Measurements from ENCODE around the gene NFKBIE. TPM values are rescaled to one million over a fixed set of nuclear protein-coding genes. Genes with fewer than 3 reads are reported as not detected.

The NFKBIE gene
- total and polyA plus RNA-seq, 4 donors = 3.7 to 4.9 (median 4.7) TPM

- 56% methylated on average over 2 of the region's 2 CpGs for WGBS
- Histone ChIP-seq H3K27me3 (ENCODE audit: control insufficient read depth in 4 of 4, insufficient read depth in 4 of 4, low read length in 3 of 4) (peaks cover 0 to 4% (median 0%) of the 10 kb centered on the region in 4 donors), H3K27ac (ENCODE audit: low read depth in 1 of 2, low read length in 2 of 2) (no peak overlapping the region), H3K9me3 (ENCODE audit: control insufficient read depth in 4 of 4, low read length in 3 of 4) (no peaks in the 10 kb centered on the region), H3K9ac (ENCODE audit: low read depth in 1 of 2, low read length in 2 of 2) (no peak overlapping the region), H3K36me3 (ENCODE audit: control insufficient read depth in 4 of 4, insufficient read depth in 3 of 4, low read depth in 1 of 4, low read length in 3 of 4) (no peaks in the 10 kb centered on the region), H3K4me3 (ENCODE audit: low read depth in 1 of 3, low read length in 3 of 3) (no peak overlapping the region), H3K4me1 (ENCODE audit: control insufficient read depth in 4 of 4, insufficient read depth in 4 of 4, low read length in 3 of 4) (no peaks in the 10 kb centered on the region)
- DNase-seq (ENCODE audit: low spot score) = no peak
- TF ChIP-seq NR2F2 (IDR thresholded peaks at IDR 0.05) = no peak
- TF ChIP-seq HNF4G (IDR thresholded peaks at IDR 0.05) = no peak
- TF ChIP-seq GABPA (IDR thresholded peaks at IDR 0.05 in 1 of 2, conservative IDR thresholded peaks at IDR 0.05 in 1 of 2) = no peak
- TF ChIP-seq EGR1 (IDR thresholded peaks at IDR 0.05; ENCODE audit: low read depth in 2 of 2) = no peak
These were observed 18.8 kb upstream of the NFKBIE start for GRCh38 chr6:44284121-44284520.

GRCh38 chr6:44278774-44279697 lies 13.7 kb upstream of the NFKBIE start:
- Histone ChIP-seq H3K27me3 (ENCODE audit: control insufficient read depth in 4 of 4, insufficient read depth in 4 of 4, low read length in 3 of 4) (peaks cover 0 to 5% (median 4%) of the 10 kb centered on the region in 4 donors), H3K9me3 (ENCODE audit: control insufficient read depth in 4 of 4, low read length in 3 of 4) (no peaks in the 10 kb centered on the region), H3K9ac (ENCODE audit: low read depth in 1 of 2, low read length in 2 of 2) (no peak overlapping the region), H3K4me3 (ENCODE audit: low read depth in 1 of 3, low read length in 3 of 3) (no peak overlapping the region), H3K27ac (ENCODE audit: low read depth in 1 of 2, low read length in 2 of 2) (no peak overlapping the region), H3K4me1 (ENCODE audit: control insufficient read depth in 4 of 4, insufficient read depth in 4 of 4, low read length in 3 of 4) (peaks cover 0 to 7% (median 3%) of the 10 kb centered on the region in 4 donors), H3K36me3 (ENCODE audit: control insufficient read depth in 4 of 4, insufficient read depth in 3 of 4, low read depth in 1 of 4, low read length in 3 of 4) (no peaks in the 10 kb centered on the region)
- 64% methylated on average over 9 of the region's 9 CpGs for WGBS
- TF ChIP-seq FOXA2 (IDR thresholded peaks at IDR 0.05) (no peak), TAF1 (conservative IDR thresholded peaks at IDR 0.05) (no peak), GABPA (IDR thresholded peaks at IDR 0.05 in 1 of 2, conservative IDR thresholded peaks at IDR 0.05 in 1 of 2) (no peak), SP1 (IDR thresholded peaks at IDR 0.05) (no peak), MAX (IDR thresholded peaks at IDR 0.05) (no peak), HNF4A (conservative IDR thresholded peaks at IDR 0.05) (no peak), JUND (IDR thresholded peaks at IDR 0.05) (no peak), ZBTB33 (IDR thresholded peaks at IDR 0.05) (no peak), YY1 (IDR thresholded peaks at IDR 0.05) (no peak), NR2F2 (IDR thresholded peaks at IDR 0.05) (no peak), ATF3 (IDR thresholded peaks at IDR 0.05) (no peak), REST (IDR thresholded peaks at IDR 0.05) (no peak), HNF4G (IDR thresholded peaks at IDR 0.05) (no peak), EGR1 (IDR thresholded peaks at IDR 0.05; ENCODE audit: low read depth in 2 of 2) (no peak), CTCF (IDR thresholded peaks at IDR 0.05; ENCODE audit: low read depth, low read length, missing input control) (no peak), RAD21 (IDR thresholded peaks at IDR 0.05) (no peak), FOXA1 (IDR thresholded peaks at IDR 0.05) (no peak), RXRA (IDR thresholded peaks at IDR 0.05) (no peak)
- DNase-seq (ENCODE audit: low spot score) = no peak

Measured in liver (tissue), 9 donors.